Ishikawa (cell line): ENCODE results near the gene HIVEP1.

Experiments
- CEBPB ChIP-seq: IDR thresholded peaks from 2 replicates; pipeline ENCODE4 v1.6.1; 2012
- CREB1 ChIP-seq: IDR thresholded peaks from 2 replicates; pipeline ENCODE4 v1.6.1; 2012; ENCODE audit warnings: low read depth
- EGR1 ChIP-seq: IDR thresholded peaks from 2 replicates; pipeline ENCODE4 v1.6.1; 2012
- EP300 ChIP-seq: IDR thresholded peaks from 2 replicates; pipeline ENCODE4 v1.6.1; 2012; ENCODE audit warnings: borderline replicate concordance
- FOXM1 ChIP-seq: IDR thresholded peaks from 2 replicates; pipeline ENCODE4 v1.6.1; 2012; ENCODE audit warnings: low read depth, borderline replicate concordance
- NFIC ChIP-seq: IDR thresholded peaks from 2 replicates; pipeline ENCODE4 v1.6.1; 2012
- RAD21 ChIP-seq: IDR thresholded peaks from 2 replicates; pipeline ENCODE4 v1.6.1; 2012; ENCODE audit warnings: low read depth
- TAF1 ChIP-seq: IDR thresholded peaks from 2 replicates; pipeline ENCODE4 v1.6.1; 2012; ENCODE audit warnings: low read depth, mild to moderate bottlenecking
- TCF12 ChIP-seq: IDR thresholded peaks from 2 replicates; pipeline ENCODE4 v1.6.1; 2012; ENCODE audit warnings: low read depth
- TEAD4 ChIP-seq: IDR thresholded peaks from 2 replicates; pipeline ENCODE4 v1.6.1; 2012
- YY1 ChIP-seq: IDR thresholded peaks from 2 replicates; pipeline ENCODE4 v1.6.1; 2012; ENCODE audit warnings: low read depth
- ZBTB7A ChIP-seq: IDR thresholded peaks from 2 replicates; pipeline ENCODE4 v1.6.1; 2012; ENCODE audit warnings: low read depth
- TF ChIP-seq, protein P1 (sequence below): IDR thresholded peaks from 2 replicates; pipeline ENCODE4 v1.6.1; 2012; ENCODE audit warnings: low read depth, mild to moderate bottlenecking
- TF ChIP-seq, protein P2 (sequence below): IDR thresholded peaks from 2 replicates; pipeline ENCODE4 v1.6.1; 2012
- TF ChIP-seq, protein P3 (sequence below): IDR thresholded peaks from 2 replicates; pipeline ENCODE4 v1.6.1; 2012

Gene HIVEP1

DNA sequence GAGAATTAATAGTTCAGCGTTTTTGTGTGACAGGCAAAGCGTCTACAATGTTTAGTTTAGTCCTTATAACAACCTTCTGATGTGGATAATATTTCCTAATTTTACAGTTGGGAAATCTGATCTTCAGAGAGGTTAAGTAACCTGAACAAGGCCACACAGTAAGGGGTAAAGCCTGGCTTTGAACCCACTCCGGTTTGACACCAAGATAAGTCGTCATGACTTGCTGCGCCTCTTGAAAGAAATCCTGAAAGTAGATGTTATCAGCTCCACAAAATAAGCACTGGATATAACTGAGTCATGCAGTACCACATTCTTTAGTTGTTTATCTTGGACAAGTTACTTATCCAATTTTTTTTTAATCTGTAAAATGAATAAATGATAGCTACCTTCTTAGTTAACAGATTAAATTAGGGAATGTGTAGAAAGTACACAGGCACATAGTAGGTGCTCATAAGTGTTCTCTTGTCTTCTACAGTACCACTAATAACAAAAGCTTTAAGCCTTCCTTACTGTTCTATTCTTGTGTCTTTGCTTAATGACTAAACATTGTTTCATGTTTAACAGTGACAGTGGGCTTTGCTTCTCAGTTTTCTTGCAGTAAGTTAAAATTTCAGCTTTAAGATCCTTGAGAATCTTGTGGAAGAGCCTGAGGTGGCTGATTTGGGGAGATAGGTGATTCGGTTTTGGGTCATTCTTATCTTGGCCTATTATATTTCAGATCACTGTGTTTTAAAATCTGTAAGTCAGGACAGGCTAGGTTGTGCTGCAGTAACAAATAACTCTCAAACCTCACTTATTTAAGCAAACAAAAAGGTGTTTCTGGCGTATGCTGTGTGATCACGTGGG, 2.1 kb downstream of the HIVEP1 start:
- TF ChIP-seq TCF12 (no peak), CEBPB (no peak), CREB1 (no peak), TAF1 (no peak), EP300 (no peak), TEAD4 (no peak), NFIC (no peak), ZBTB7A (no peak), YY1 (no peak), FOXM1 (no peak), EGR1 (no peak), RAD21 (no peak)
- TF ChIP-seq, protein P1, sequence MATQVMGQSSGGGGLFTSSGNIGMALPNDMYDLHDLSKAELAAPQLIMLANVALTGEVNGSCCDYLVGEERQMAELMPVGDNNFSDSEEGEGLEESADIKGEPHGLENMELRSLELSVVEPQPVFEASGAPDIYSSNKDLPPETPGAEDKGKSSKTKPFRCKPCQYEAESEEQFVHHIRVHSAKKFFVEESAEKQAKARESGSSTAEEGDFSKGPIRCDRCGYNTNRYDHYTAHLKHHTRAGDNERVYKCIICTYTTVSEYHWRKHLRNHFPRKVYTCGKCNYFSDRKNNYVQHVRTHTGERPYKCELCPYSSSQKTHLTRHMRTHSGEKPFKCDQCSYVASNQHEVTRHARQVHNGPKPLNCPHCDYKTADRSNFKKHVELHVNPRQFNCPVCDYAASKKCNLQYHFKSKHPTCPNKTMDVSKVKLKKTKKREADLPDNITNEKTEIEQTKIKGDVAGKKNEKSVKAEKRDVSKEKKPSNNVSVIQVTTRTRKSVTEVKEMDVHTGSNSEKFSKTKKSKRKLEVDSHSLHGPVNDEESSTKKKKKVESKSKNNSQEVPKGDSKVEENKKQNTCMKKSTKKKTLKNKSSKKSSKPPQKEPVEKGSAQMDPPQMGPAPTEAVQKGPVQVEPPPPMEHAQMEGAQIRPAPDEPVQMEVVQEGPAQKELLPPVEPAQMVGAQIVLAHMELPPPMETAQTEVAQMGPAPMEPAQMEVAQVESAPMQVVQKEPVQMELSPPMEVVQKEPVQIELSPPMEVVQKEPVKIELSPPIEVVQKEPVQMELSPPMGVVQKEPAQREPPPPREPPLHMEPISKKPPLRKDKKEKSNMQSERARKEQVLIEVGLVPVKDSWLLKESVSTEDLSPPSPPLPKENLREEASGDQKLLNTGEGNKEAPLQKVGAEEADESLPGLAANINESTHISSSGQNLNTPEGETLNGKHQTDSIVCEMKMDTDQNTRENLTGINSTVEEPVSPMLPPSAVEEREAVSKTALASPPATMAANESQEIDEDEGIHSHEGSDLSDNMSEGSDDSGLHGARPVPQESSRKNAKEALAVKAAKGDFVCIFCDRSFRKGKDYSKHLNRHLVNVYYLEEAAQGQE: no peak
- TF ChIP-seq, protein P2, sequence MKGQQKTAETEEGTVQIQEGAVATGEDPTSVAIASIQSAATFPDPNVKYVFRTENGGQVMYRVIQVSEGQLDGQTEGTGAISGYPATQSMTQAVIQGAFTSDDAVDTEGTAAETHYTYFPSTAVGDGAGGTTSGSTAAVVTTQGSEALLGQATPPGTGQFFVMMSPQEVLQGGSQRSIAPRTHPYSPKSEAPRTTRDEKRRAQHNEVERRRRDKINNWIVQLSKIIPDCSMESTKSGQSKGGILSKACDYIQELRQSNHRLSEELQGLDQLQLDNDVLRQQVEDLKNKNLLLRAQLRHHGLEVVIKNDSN: no peak
- TF ChIP-seq, protein P3, sequence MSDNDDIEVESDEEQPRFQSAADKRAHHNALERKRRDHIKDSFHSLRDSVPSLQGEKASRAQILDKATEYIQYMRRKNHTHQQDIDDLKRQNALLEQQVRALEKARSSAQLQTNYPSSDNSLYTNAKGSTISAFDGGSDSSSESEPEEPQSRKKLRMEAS: no peak

- TF ChIP-seq, protein P1: no peak
- TF ChIP-seq FOXM1: no peak
- no peak for TF ChIP-seq TAF1
- no peak for TF ChIP-seq TCF12
- TF ChIP-seq EGR1: no peak
- no peak for TF ChIP-seq RAD21
- TF ChIP-seq, protein P3: no peak
Observed at GRCh38 chr6:12014873-12015149, 2.7 kb downstream of the HIVEP1 start.

GRCh38 chr6:12017263-12017662, 5.2 kb downstream of the HIVEP1 start:
- TF ChIP-seq TAF1: no peak
- no peak for TF ChIP-seq ZBTB7A
- TF ChIP-seq, protein P1: no peak
- TF ChIP-seq YY1: no peak
- TF ChIP-seq RAD21: no peak
- no peak for TF ChIP-seq TEAD4
- TF ChIP-seq EP300: no peak
- TF ChIP-seq CEBPB: no peak
- TF ChIP-seq NFIC: no peak
- TF ChIP-seq EGR1: no peak
- no peak for TF ChIP-seq TCF12
- TF ChIP-seq, protein P3: no peak
- TF ChIP-seq, protein P2: no peak

DNA sequence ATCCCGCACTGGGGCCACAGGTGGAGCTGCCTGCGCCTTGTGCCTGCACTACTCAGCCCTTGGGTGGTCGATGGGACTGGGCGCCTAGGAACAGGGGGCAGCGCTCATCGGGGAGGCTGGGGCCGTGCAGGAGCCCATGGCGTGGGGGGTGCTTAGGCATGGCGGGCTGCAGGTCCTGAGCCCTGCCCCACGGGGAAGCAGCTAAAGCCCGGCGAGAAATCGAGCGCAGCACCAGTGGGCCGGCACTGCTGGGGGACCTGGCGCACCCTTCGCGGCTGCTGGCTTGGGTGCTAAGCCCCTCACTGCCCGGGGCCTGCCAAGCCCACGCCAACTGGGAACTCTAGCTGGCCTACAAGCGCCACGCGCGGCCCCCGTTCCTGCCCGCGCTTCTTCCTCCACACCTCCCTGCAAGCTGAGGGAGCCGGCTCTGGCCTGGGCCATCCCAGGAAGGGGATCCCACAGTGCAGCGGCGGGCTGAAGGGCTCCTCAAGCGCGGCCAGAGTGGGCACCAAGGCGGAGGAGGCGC, 5.8 kb downstream of the HIVEP1 start:
- TF ChIP-seq NFIC (no peak), FOXM1 (no peak), CEBPB (no peak), ZBTB7A (no peak), TCF12 (no peak), EGR1 (no peak), TAF1 (no peak), YY1 (no peak), RAD21 (no peak), EP300 (no peak)
- TF ChIP-seq, protein P1: no peak
